Right cardiac atrium (tissue), 5 donors: ENCODE data around the gene SLC51A. TPM values are rescaled to one million over a fixed set of nuclear protein-coding genes. Genes with fewer than 3 reads are reported as not detected.
"Not testable (repeated sequence)": the region's sequence is repeated elsewhere in the genome, so short reads cannot be mapped to it uniquely, and the experiment has no call there.

Experiments
- ATAC-seq, 2 donors: fragments of 200-7000 bp; cut with Tn5 transposase; one replicate each; pipeline versions ENCODE4 v1.8.0 to v1.9.1; 2020; ENCODE audit warnings: moderate library complexity in 2 of 2, mild to moderate bottlenecking in 1 of 2
- DNase-seq, 3 donors: peaks; one replicate each; pipeline ENCODE4 v3.0.0-alpha.2; 2020
- H3K27ac ChIP-seq: one replicate; pipeline ENCODE4 v1.5.1; 2013; ENCODE audit warnings: mild to moderate bottlenecking, low read length, control low read depth, moderate library complexity
- H3K27me3 ChIP-seq: one replicate; pipeline ENCODE4 v1.6.1; 2013; ENCODE audit not compliant: control insufficient read depth, insufficient read depth
- H3K4me1 ChIP-seq: one replicate; pipeline ENCODE4 v1.6.1; 2013; ENCODE audit warnings: low read length; ENCODE audit not compliant: control insufficient read depth, insufficient read depth
- H3K4me3 ChIP-seq: one replicate; pipeline ENCODE4 v1.5.1; 2013; ENCODE audit warnings: low read length, control low read depth
- H3K9me3 ChIP-seq: one replicate; pipeline ENCODE4 v1.6.1; 2013; ENCODE audit warnings: low read length; ENCODE audit not compliant: control insufficient read depth
- WGBS: extraction: QIAGEN DNeasy Blood & Tissue Kit; methylation state at CpG from one replicate; pipeline ENCODE4 v1.1.7; 2013; 5-methylcytosine and 5-hydroxymethylcytosine counted together
- intact Hi-C, 4 donors: fragments of 100-400 bp; cut with DNase I; formaldehyde crosslinking; loops; one replicate each; pipeline versions ENCODE4 v1.11.0 to v1.14.0; 2022 to 2023
- long read RNA-seq, 4 donors: library from polyadenylated mRNA; unstranded; transcript quantifications; one replicate each; pipeline ENCODE4 v2.0.0, GENCODE V29; 2020 to 2021
- polyA plus RNA-seq: library from polyadenylated mRNA; stranded (reverse); fragments of 200-250 nt; gene quantifications from one replicate; pipeline ENCODE4 v1.2.3, GENCODE V29; 2013
- total RNA-seq, 4 donors: library from RNA; stranded (reverse); fragmentation: NEBNext Ultra II Directional; extraction: Animal tissue kit (Norgen Biotek cat#: 25700); gene quantifications; one replicate each; pipeline ENCODE4 v1.2.1, GENCODE V29; 2021
- donor health status: healthy with polysubstance abuse.
- donor health status: DM: no; HTN: yes; CAD: no.
- donor health status: DM: no; HTN: no; CAD: no.
- donor health status: DM: no; HTN: yes; CAD: no; lungs with severe emphysema.
- donor health status: DM: yes; HTN: yes; CAD: no.

SLC51A gene
- total RNA-seq = under 1 TPM in 2 of 4 donors, not detected in 2; 0.23 to 0.68 TPM
- polyA plus RNA-seq = 0.81 TPM
- long read RNA-seq, donor 1, partial matches to known transcripts = 0 of 24 reads
- long read RNA-seq, donor 1, other reads (novel, unspliced or antisense) = 24 of 24 reads
- long read RNA-seq, donor 2, partial matches to known transcripts = 0 of 2 reads
- long read RNA-seq, donor 2, other reads (novel, unspliced or antisense) = 2 of 2 reads
- long read RNA-seq, donor 3, partial matches to known transcripts = 0 of 5 reads
- long read RNA-seq, donor 3, other reads (novel, unspliced or antisense) = 5 of 5 reads
- long read RNA-seq, donor 4, partial matches to known transcripts = 0 of 3 reads
- long read RNA-seq, donor 4, other reads (novel, unspliced or antisense) = 3 of 3 reads

- ATAC-seq = peak in 1 of 2 donors; percentile 32
- Histone ChIP-seq H3K4me1 (no peaks in the 10 kb centered on the region), H3K27me3 (no peaks in the 10 kb centered on the region), H3K4me3 (no peak within 1 kb of the TSS), H3K9me3 (no peaks in the 10 kb centered on the region), H3K27ac (no peak within 1 kb of the TSS)
- WGBS = 54% methylated on average over 15 of the region's 15 CpGs
- DNase-seq = no peak
- intact Hi-C loops = no loop called here
Measured at GRCh38 chr3:196216089-196216564, at the start of gene SLC51A. Gene SLC51A, plus strand, starts transcription at chr3:196216534. Its CDS starts 179 bp downstream, at chr3:196216713.

GRCh38 chr3:196166741-196167140 lies 49.6 kb upstream of the SLC51A start:
- 92% methylated on average over 7 of the region's 7 CpGs for WGBS
- Histone ChIP-seq H3K4me1 (peaks cover 2% of the 10 kb centered on the region), H3K9me3 (no peaks in the 10 kb centered on the region), H3K27me3 (no peaks in the 10 kb centered on the region), H3K4me3 (no peak overlapping the region), H3K27ac (no peak overlapping the region)
- DNase-seq (no peak), ATAC-seq (no peak)
- intact Hi-C loops = no loop called here

GRCh38 chr3:196168808-196169391 lies 47.4 kb upstream of the SLC51A start:
- WGBS = 55% methylated on average over 6 of the region's 6 CpGs
- Histone ChIP-seq H3K9me3 (no peaks in the 10 kb centered on the region), H3K4me1 (no peaks in the 10 kb centered on the region), H3K27ac (no peak overlapping the region), H3K27me3 (no peaks in the 10 kb centered on the region), H3K4me3 (no peak overlapping the region)
- intact Hi-C loops = no loop called here
- ATAC-seq (no peak), DNase-seq (no peak)

- ATAC-seq (no peak), DNase-seq (no peak)
- Histone ChIP-seq H3K27me3 (no peaks in the 10 kb centered on the region), H3K9me3 (no peaks in the 10 kb centered on the region), H3K27ac (no peak overlapping the region), H3K4me1 (no peaks in the 10 kb centered on the region), H3K4me3 (no peak overlapping the region)
- intact Hi-C loops = no loop called here
- WGBS = 82% methylated on average over 5 of the region's 5 CpGs
Measured at GRCh38 chr3:196169836-196170240, 46.5 kb upstream of the SLC51A start.

GRCh38 chr3:196170296-196170695 lies 46.0 kb upstream of the SLC51A start:
- H3K27ac ChIP-seq, H3K27me3 ChIP-seq, intact Hi-C loops, H3K4me1 ChIP-seq, H3K9me3 ChIP-seq, H3K4me3 ChIP-seq, ATAC-seq: not testable (repeated sequence)
- 95% methylated on average over 12 of the region's 12 CpGs for WGBS
- peak in 1 of 3 donors; percentile 15 for DNase-seq

- intact Hi-C loops = no loop called here
- Histone ChIP-seq H3K27ac (no peak overlapping the region), H3K4me1 (no peaks in the 10 kb centered on the region), H3K9me3 (no peaks in the 10 kb centered on the region), H3K27me3 (no peaks in the 10 kb centered on the region), H3K4me3 (no peak overlapping the region)
- no peak for ATAC-seq
- DNase-seq = no peak
- 81% methylated on average over 3 of the region's 3 CpGs for WGBS
Measured at GRCh38 chr3:196174652-196175051, 41.7 kb upstream of the SLC51A start.

GRCh38 chr3:196175116-196175625 lies 41.2 kb upstream of the SLC51A start:
- no peak for ATAC-seq
- no peak for DNase-seq
- WGBS = 77% methylated on average over 19 of the region's 19 CpGs

GRCh38 chr3:196175722-196176121 lies 40.6 kb upstream of the SLC51A start:
- Histone ChIP-seq H3K4me3 (no peak overlapping the region), H3K27ac (no peak overlapping the region), H3K4me1 (no peaks in the 10 kb centered on the region), H3K27me3 (no peaks in the 10 kb centered on the region), H3K9me3 (no peaks in the 10 kb centered on the region)
- DNase-seq = no peak
- intact Hi-C loops = no loop called here
- 72% methylated on average over 9 of the region's 9 CpGs for WGBS
- ATAC-seq = no peak

More at GRCh38 chr3:196175116-196175625, 41.2 kb upstream of the SLC51A start:
- no peaks in the 10 kb centered on the region for H3K4me1 ChIP-seq
- H3K9me3 ChIP-seq = no peaks in the 10 kb centered on the region
- H3K27me3 ChIP-seq = no peaks in the 10 kb centered on the region
- intact Hi-C loops = no loop called here
- no peak overlapping the region for H3K27ac ChIP-seq
- H3K4me3 ChIP-seq = no peak overlapping the region

GRCh38 chr3:196177567-196177966 lies 38.8 kb upstream of the SLC51A start:
- DNase-seq = no peak

GRCh38 chr3:196177967-196178366 lies 38.4 kb upstream of the SLC51A start:
- no peaks in the 10 kb centered on the region for H3K9me3 ChIP-seq
- H3K27ac ChIP-seq = no peak overlapping the region
- DNase-seq (no peak), ATAC-seq (peak in 1 of 2 donors; percentile 44)
- H3K4me1 ChIP-seq = no peaks in the 10 kb centered on the region
- H3K4me3 ChIP-seq = no peak overlapping the region
- intact Hi-C loops = no loop called here
- 42% methylated on average over 4 of the region's 4 CpGs for WGBS
- H3K27me3 ChIP-seq = no peaks in the 10 kb centered on the region

More at GRCh38 chr3:196177567-196177966, 38.8 kb upstream of the SLC51A start:
- 66% methylated on average over 16 of the region's 16 CpGs for WGBS
- no peaks in the 10 kb centered on the region for H3K27me3 ChIP-seq
- H3K4me3 ChIP-seq = no peak overlapping the region
- intact Hi-C loops = no loop called here
- H3K27ac ChIP-seq = no peak overlapping the region
- no peak for ATAC-seq
- no peaks in the 10 kb centered on the region for H3K9me3 ChIP-seq
- H3K4me1 ChIP-seq = no peaks in the 10 kb centered on the region

- ATAC-seq (no peak), DNase-seq (no peak)
- no peak overlapping the region for H3K27ac ChIP-seq
- intact Hi-C loops = no loop called here
- 71% methylated on average over 6 of the region's 6 CpGs for WGBS
- H3K4me3 ChIP-seq = no peak overlapping the region
- no peaks in the 10 kb centered on the region for H3K4me1 ChIP-seq
- no peaks in the 10 kb centered on the region for H3K27me3 ChIP-seq
- no peaks in the 10 kb centered on the region for H3K9me3 ChIP-seq
Measured at GRCh38 chr3:196178993-196179379, 37.3 kb upstream of the SLC51A start.
